ENCODE results near the gene ICA1. TPM values are rescaled to one million over a fixed set of nuclear protein-coding genes. Genes with fewer than 3 reads are reported as not detected.

The ICA1 gene
- total and polyA plus RNA-seq, 8 donors, result 19.1 to 458 (median 77.4) TPM

GRCh38 chr7:8201846-8202441 is 60.0 kb downstream of the ICA1 start:
- no peak overlapping the region for H3K4me3 ChIP-seq
- H3K36me3 ChIP-seq, result peaks cover 0 to 6% (median 0%) of the 10 kb centered on the region in 4 donors
- no peak overlapping the region for H3K27ac ChIP-seq
- TF ChIP-seq EP300 (IDR thresholded peaks at IDR 0.05) (no peak), POLR2AphosphoS5 (IDR thresholded peaks at IDR 0.05) (no peak)
- peaks cover 0 to 27% (median 13%) of the 10 kb centered on the region in 4 donors for H3K4me1 ChIP-seq
- WGBS, 5 donors, result 61 to 73% (median 70%) methylated on average over 3 of the region's 3 CpGs
- H3K27me3 ChIP-seq, result no peaks in the 10 kb centered on the region
- H3K9me3 ChIP-seq, result no peaks in the 10 kb centered on the region
- intact Hi-C loops (cut with DNase I; ENCODE audit: low total_unique reads), result no loop called here
- DNase-seq, result no peak

GRCh38 chr7:8200717-8201116 is 61.2 kb downstream of the ICA1 start:
- no peak for TF ChIP-seq POLR2AphosphoS5 (IDR thresholded peaks at IDR 0.05)
- no peak for TF ChIP-seq EP300 (IDR thresholded peaks at IDR 0.05)
- no peaks in the 10 kb centered on the region for H3K27me3 ChIP-seq
- 68 to 84% (median 78%) methylated on average over 1 of the region's 1 CpG for WGBS, 5 donors

GRCh38 chr7:8200316-8200715 is 61.7 kb downstream of the ICA1 start:
- H3K36me3 ChIP-seq, result peaks cover 0 to 11% (median 0%) of the 10 kb centered on the region in 4 donors
- H3K27me3 ChIP-seq, result no peaks in the 10 kb centered on the region
- peaks cover 0 to 21% (median 7%) of the 10 kb centered on the region in 4 donors for H3K4me1 ChIP-seq
- DNase-seq, result no peak
- TF ChIP-seq CTCF (IDR thresholded peaks at IDR 0.05) (no peak), EP300 (IDR thresholded peaks at IDR 0.05) (no peak), POLR2A (IDR thresholded peaks at IDR 0.05) (no peak), POLR2AphosphoS5 (IDR thresholded peaks at IDR 0.05) (no peak)
- no peak overlapping the region for H3K4me3 ChIP-seq
- 80 to 88% (median 84%) methylated on average over 4 of the region's 4 CpGs for WGBS, 5 donors
- no peak overlapping the region for H3K27ac ChIP-seq
- intact Hi-C loops (cut with DNase I; ENCODE audit: low total_unique reads), result no loop called here
- no peaks in the 10 kb centered on the region for H3K9me3 ChIP-seq

More at GRCh38 chr7:8200717-8201116, 61.2 kb downstream of the ICA1 start:
- intact Hi-C loops (cut with DNase I; ENCODE audit: low total_unique reads), result no loop called here
- Histone ChIP-seq H3K9me3 (no peaks in the 10 kb centered on the region), H3K27ac (no peak overlapping the region), H3K36me3 (peaks cover 0 to 11% (median 0%) of the 10 kb centered on the region in 4 donors), H3K4me1 (peaks cover 0 to 21% (median 10%) of the 10 kb centered on the region in 4 donors), H3K4me3 (no peak overlapping the region)
- DNase-seq, result no peak

GRCh38 chr7:8197994-8198698 is 63.8 kb downstream of the ICA1 start:
- H3K9me3 ChIP-seq, result no peaks in the 10 kb centered on the region
- H3K27ac ChIP-seq, result no peak overlapping the region
- intact Hi-C loops (cut with DNase I; ENCODE audit: low total_unique reads), result no loop called here
- H3K27me3 ChIP-seq, result no peaks in the 10 kb centered on the region
- H3K4me3 ChIP-seq, result no peak overlapping the region
- 76 to 89% (median 88%) methylated on average over 5 of the region's 5 CpGs for WGBS, 5 donors
- DNase-seq, result no peak
- H3K4me1 ChIP-seq, result peaks cover 0 to 21% (median 4%) of the 10 kb centered on the region in 4 donors
- H3K36me3 ChIP-seq, result peaks cover 0 to 14% (median 0%) of the 10 kb centered on the region in 4 donors
- no peak for TF ChIP-seq POLR2AphosphoS5 (IDR thresholded peaks at IDR 0.05)
- no peak for TF ChIP-seq EP300 (IDR thresholded peaks at IDR 0.05)
- no peak for TF ChIP-seq POLR2A (IDR thresholded peaks at IDR 0.05)
- TF ChIP-seq CTCF (IDR thresholded peaks at IDR 0.05), result no peak

GRCh38 chr7:8192897-8193296 is 69.1 kb downstream of the ICA1 start:
- intact Hi-C loops (cut with DNase I; ENCODE audit: low total_unique reads), result no loop called here
- no peaks in the 10 kb centered on the region for H3K27me3 ChIP-seq
- no peak overlapping the region for H3K4me3 ChIP-seq
- peaks cover 0 to 25% (median 15%) of the 10 kb centered on the region in 4 donors for H3K4me1 ChIP-seq
- H3K27ac ChIP-seq, result no peak overlapping the region
- H3K36me3 ChIP-seq, result peaks cover 0 to 9% (median 0%) of the 10 kb centered on the region in 4 donors
- TF ChIP-seq CTCF (IDR thresholded peaks at IDR 0.05) (no peak), POLR2A (IDR thresholded peaks at IDR 0.05) (no peak)
- no peak for DNase-seq
- no peaks in the 10 kb centered on the region for H3K9me3 ChIP-seq

All from stomach (tissue), 9 donors.